Anterior cingulate cortex (tissue), 58 donors: ENCODE results near the gene PSTK.

ENCODE experiments used
- DNase-seq, 58 donors: peaks; one replicate each; lab custom pipeline; 2025; lab: John Stamatoyannopoulos, UW

The PSTK gene

DNA sequence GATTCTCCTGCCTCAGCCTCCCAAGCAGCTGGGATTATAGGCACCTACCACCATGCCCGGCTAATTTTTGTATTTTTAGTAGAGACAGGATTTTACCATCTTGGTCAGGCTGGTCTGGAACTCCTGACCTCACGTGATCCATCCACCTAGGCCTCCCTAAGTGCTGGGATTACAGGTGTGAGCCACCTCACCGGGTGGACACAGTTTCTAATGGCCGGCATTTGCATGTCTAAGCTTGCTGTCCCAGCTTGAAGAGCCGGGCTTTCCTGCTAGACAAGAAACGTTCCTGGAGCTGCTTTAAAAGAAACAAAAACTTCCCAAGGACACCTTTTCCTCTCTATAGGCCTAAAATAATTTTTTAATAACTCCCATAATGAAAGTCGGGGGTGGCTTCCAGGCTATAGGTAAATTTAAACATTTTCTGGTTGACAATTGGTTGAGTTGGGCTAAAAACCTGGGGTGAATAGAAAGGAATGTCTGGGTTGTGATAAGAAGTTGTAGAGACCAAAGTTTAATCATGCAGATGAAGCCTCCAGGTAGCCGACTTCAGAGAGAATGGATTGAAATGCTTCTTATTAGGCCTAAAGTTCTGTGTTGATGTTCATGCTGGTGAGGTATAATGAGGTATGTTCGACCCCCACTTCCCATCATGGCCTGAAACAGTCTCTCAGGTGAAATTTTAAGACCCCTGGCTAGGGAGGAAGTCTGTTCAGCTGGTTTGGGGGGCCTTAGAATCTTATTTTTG, 37.4 kb downstream of the PSTK start:
- DNase-seq: no peak

DNA sequence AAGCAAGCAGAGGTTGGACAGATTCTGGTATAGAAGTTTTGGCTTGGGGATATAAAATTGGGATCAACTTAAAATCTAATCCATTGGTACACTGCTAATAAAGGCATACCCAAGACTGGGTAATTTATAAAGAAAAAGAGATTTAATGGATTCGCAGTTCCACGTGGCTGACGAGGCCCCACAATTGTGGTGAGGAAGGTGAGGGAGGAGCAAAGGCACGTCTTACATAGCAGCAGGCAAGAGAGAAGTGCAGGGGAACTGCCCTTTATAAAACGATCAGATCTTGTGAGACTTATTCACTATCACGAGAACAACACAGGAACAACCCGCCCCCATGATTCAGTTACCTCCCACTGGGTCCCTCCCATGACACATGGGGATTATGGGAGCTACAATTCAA, 38.3 kb downstream of the PSTK start:
- DNase-seq: no peak

DNA sequence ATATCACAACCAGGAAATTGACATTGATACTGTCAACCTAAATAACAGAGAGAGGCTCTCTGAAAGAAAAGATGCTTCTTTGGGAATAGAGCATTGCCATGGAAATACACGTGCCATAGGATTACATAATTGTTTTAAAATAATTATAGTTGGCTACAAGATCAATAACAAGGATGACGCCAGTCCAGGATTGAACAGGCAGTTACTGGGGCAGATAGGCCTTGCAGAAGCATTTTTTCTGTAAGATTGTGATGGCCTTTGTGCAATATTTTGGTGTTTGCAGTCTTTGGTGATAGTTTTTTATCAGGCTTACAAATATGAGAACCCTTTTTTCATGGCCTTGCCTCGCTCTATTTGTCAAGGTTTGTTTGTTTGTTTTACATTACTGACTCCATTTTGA, 39.1 kb downstream of the PSTK start:
- no peak for DNase-seq

DNA sequence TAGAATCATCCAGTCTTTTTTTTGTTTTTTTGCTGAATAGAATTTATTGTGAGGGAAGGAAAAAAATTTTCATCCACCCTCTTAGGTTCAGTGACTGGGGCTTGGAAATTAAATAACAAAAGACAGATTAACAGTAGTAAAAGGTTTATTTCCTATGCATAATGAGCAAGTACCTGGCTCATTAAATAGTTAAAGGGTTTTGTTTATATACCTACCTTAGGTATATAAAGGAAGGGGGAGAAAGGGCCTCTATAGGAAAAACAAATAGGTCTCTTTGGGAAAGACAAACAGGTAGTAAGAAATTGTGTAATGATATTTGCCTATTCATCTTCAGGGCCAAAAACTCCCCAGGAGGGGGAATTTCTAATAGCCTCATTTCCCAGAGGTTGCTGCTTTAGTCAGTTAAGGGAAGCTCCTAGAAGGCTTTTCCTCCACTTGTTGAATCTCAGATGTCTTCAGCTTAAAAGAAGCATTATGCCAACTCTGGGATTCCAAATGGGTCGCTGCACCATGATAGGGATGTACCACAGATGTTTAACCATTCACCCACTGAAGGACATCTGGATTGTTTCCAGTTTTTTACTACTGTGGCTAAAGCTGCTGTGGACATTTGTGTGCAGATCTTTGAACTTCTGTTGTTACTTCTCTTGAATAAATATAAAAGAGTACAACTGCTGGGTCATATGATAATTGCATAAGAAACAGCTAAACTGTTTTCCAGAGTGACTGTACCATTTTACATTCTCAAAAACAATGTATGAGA, 39.9 kb downstream of the PSTK start:
- no peak for DNase-seq

DNA sequence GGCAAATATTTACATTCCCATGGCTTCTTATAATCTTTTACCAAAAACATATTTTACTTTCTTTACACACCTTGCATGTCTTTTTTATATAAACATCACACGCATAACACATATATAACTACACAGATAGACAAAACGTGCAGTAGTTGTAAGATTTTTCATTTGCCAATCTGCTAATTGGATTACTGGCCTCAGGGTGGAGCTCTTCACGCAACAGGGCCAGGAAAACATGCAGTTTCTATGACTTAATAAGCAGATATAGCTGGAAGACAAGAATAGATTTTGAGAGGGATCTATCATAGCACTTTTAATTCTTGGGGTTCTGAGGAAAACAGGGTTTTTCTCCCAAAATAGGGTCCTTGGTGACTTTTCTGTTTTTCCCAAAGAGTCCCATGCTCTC, 41.3 kb downstream of the PSTK start:
- DNase-seq: no peak

DNA sequence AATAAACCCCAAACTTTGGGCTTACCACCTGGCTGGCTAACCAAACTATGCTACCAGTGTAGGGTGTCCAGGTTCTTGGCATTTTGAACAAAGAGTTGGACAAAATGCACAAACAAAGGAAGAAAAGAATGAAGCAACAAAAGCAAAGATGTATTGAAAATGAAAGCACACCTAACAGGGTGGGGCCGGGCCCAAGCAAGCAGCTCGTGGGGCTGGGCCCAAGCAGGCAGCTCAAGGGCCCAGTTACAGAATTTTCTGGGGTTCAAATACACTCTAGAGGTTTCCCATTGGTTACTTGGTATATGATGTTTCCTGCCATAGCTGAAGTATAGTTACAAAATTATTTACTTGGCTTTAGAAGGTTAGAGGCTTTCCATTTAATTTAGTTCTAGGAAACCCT, 44.3 kb downstream of the PSTK start:
- no peak for DNase-seq

DNA sequence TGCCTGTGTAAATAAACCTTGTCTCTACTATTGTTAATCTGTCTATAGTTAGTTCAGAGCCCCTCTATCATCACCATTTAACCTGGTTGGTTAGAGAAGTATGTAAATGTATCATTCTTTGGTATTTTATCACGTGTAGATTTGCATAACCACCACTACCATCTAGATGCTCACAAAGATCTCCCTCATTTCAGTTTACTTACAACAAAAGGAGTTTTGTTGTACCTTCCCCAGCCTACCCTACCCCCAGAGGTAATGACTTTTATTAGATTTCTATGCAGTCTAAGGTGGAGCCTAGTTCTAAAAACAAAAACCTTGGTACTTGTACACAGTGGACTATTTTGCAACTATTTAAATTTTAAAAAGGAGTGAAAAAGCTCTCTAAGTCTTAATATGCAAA, 46.1 kb downstream of the PSTK start:
- no peak for DNase-seq

DNA sequence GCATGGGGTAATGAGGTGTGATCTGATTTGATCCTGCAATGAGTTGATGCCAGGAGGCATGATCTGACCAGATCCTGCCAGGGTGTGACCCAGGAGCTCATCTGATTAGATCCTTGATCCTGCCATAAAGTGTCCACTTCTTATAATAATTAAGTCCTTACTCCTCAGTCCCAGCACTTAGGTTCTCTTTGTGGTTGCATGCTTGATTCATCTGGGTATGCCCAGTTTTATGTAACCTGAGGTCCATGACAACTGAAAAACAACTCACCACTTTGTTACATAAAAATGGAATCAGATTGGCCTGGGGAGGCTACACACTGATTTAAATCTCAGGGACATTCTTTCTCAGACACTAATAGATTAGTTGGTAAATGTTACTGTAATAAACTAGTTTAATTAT, 47.7 kb downstream of the PSTK start:
- DNase-seq: no peak

DNA sequence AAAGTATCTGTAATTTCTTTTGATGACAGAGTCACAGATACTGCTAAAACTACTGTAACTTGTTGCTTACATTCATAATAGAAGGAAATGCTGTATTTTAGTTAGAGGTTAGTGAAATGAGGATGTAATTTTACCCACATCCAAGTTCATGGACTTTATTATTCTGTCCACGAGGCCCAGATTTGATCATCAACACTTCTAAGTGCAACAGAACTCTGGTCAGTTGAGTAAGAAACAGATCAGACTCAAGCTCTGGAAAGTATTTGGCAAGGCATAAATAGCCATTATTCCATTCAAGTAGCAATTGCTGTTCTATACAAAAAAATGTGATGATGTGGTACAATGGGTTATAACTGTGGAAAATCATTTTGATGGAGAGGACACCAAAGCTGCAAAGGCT, 50.9 kb downstream of the PSTK start:
- DNase-seq: no peak

DNA sequence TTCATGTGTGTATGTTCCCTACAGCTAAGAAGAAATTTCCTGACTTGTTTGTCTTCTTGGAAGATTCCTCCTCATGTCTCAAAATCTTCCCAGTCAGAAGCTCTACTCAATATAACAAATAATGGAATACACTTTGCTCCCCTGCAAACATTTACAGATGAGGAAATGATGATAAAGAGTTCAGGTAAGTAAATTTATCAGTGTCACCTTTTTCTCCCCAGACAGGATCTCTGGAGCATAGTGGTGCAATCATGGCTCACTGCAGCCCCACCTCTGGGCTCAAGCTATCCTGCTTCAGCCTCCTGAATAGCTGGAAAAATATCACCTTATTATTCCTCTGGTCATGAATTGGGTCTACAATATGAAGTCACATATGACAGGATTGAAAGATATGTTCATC, 54.1 kb downstream of the PSTK start:
- DNase-seq: no peak

DNA sequence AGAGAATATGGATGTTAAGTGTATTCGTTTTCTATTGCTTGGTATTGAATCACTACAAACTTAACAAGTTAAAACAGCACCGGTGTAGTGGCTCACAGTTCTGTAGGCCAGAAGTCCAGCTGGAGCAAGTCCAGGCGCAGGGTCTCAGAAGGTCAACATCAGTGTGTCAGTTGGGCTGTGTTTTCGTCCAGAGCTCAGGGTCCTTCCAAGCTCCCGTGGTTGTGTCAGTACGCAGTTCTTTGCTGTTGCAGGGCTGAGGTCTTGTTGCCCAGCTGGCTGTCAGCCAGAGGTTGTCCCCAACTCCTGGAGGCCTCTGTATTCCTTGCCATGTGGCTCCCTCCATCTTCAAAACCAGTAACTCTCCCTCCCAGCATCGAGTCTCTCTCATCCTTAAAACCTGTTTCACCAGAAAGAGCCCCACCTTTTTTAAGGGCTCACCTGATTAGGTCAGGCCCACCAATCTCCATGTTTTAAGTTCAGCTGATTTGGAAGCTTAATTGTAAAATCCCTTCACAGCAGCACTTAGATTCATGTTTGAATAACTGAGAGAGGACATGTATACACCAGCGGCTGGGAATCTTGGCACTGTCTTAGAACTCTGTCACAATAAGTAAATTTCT, 55.4 kb downstream of the PSTK start:
- DNase-seq: no peak

DNA sequence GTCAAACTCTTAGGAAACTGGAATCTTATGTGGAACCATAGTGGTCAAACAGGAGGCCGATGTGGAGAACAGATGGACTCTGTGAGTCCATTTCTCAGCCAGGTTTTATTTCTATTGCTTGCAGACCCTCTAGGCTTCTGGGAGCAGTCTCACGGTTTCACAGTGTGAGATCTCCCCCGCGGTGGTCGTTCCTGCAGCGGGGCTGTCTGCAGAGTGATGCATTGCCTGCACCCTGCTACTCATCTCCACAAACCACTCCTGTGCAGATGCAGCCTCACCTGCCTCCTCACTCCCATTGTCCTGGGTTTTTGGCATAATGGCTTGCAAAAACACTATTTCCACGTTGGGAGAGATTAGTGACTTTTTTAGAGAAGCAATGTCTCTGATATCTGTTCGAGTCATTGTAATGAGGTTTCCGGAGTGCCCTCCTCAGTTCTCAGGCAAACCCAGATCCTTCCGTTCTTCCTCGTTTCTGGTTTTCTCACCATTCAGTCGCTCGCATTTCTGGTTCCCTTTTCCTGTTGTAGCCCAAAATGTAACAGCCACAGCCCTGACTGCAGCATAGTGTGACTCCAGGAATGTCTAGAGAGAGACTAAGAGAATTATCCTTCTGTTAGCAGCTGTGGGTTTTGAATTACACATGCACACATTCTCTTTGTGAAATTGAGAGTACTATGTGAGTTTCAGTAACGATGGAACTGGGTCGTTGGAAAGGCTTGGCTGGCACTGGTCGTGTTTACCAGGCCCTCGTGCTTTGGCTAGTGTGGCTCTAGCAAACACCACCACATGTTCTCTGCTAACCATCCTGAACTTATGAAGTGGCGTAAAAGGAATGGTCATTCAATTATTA, 58.8 kb downstream of the PSTK start:
- peak in 4 of 58 donors; percentile 1 to 3 (median 2) for DNase-seq

DNA sequence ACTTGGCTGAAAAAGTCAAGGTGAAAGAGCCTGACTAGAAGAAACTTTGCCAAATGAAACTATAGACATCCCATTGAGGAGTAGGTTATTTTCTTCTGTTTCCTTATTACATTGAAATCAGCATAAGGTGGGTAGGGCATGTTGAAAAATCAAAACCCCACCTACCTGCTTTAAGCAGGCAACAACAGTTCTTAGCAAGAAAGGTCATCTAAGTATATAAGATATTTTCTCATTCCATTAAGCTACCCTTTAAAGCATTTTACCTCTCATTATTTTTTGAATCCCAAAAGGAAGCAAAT, 59.4 kb downstream of the PSTK start:
- no peak for DNase-seq
